ENCODE results near the gene SNU13. TPM values are rescaled to one million over a fixed set of nuclear protein-coding genes. Genes with fewer than 3 reads are reported as not detected.

The SNU13 gene
- 117 to 239 TPM (median 170 TPM) in 5 replicates for total RNA-seq (2022; extraction: Qiagen RNA extraction; ENCODE audit: low read depth)

GRCh38 chr22:41688365-41689211 lies at the start of gene SNU13:
Gene SNU13 (minus strand): TSS chr22:41688867. CDS start chr22:41688796, 71 bp downstream.

GRCh38 chr22:41699264-41700107 lies 10.8 kb upstream of the SNU13 start, which contains the start of gene MEI1:
Gene MEI1 (plus strand): TSS chr22:41699503. CDS start chr22:41699539, 36 bp downstream.

Other genes starting within 250 kb of the SNU13 start
- gene TOB2, start 242.1 kb downstream of the SNU13 start, total RNA-seq (2022; extraction: Qiagen RNA extraction; ENCODE audit: low read depth), result 20.1 to 23.4 TPM (median 22.5 TPM) in 5 replicates
- 64.1 to 87.8 TPM (median 66.1 TPM) in 5 replicates for gene PHF5A, start 220.2 kb downstream of the SNU13 start, total RNA-seq (2022; extraction: Qiagen RNA extraction; ENCODE audit: low read depth)
- gene ACO2, start 219.8 kb downstream of the SNU13 start, total RNA-seq (2022; extraction: Qiagen RNA extraction; ENCODE audit: low read depth), result 42.4 to 48.5 TPM (median 44.6 TPM) in 5 replicates
- 26.2 to 48.8 TPM (median 44.7 TPM) in 5 replicates for gene POLR3H, start 144.4 kb downstream of the SNU13 start, total RNA-seq (2022; extraction: Qiagen RNA extraction; ENCODE audit: low read depth)
- 1.9 to 3.2 TPM (median 2.5 TPM) in 5 replicates for gene CSDC2, start 127.9 kb downstream of the SNU13 start, total RNA-seq (2022; extraction: Qiagen RNA extraction; ENCODE audit: low read depth)
- 25.2 to 32.9 TPM (median 28.3 TPM) in 5 replicates for gene PMM1, start 99.0 kb downstream of the SNU13 start, total RNA-seq (2022; extraction: Qiagen RNA extraction; ENCODE audit: low read depth)
- gene DESI1, start 67.8 kb downstream of the SNU13 start, total RNA-seq (2022; extraction: Qiagen RNA extraction; ENCODE audit: low read depth), result 14.7 to 18.0 TPM (median 16.1 TPM) in 5 replicates
- 289 to 347 TPM (median 312 TPM) in 5 replicates for gene XRCC6, start 67.6 kb downstream of the SNU13 start, total RNA-seq (2022; extraction: Qiagen RNA extraction; ENCODE audit: low read depth)
- gene MEI1, start 10.6 kb upstream of the SNU13 start, total RNA-seq (2022; extraction: Qiagen RNA extraction; ENCODE audit: low read depth), result 0.08 TPM in 1 of 5 replicates, not detected in the others
- gene CCDC134, start 111.8 kb upstream of the SNU13 start, total RNA-seq (2022; extraction: Qiagen RNA extraction; ENCODE audit: low read depth), result 2.7 to 4.0 TPM (median 3.4 TPM) in 5 replicates
- 22.3 to 31.9 TPM (median 28.6 TPM) in 5 replicates for gene SREBF2, start 144.2 kb upstream of the SNU13 start, total RNA-seq (2022; extraction: Qiagen RNA extraction; ENCODE audit: low read depth)
- 0.13 to 0.26 TPM (median 0.18 TPM) in 5 replicates for gene SHISA8, start 226.2 kb upstream of the SNU13 start, total RNA-seq (2022; extraction: Qiagen RNA extraction; ENCODE audit: low read depth)
- gene TNFRSF13C, start 237.9 kb upstream of the SNU13 start, total RNA-seq (2022; extraction: Qiagen RNA extraction; ENCODE audit: low read depth), result 0.19 to 0.27 TPM (median 0.22 TPM) in 5 replicates

Measured in A549 treated with RU486 at 1 μM for 4 hours (cell line).